Activated CD8-positive, alpha-beta memory T cell treated with anti-CD3 and anti-CD28 coated beads for 36 hours (primary cell): ENCODE results near the gene LTA4H. TPM values are rescaled to one million over a fixed set of nuclear protein-coding genes. Genes with fewer than 3 reads are reported as not detected.
"Not testable (repeated sequence)": the region's sequence is repeated elsewhere in the genome, so short reads cannot be mapped to it uniquely, and the experiment has no call there.

Experiments used
- CTCF ChIA-PET: fragments of 350-600 bp; sonication (Branson Sonifier 250); formaldehyde crosslinking; loops from one replicate; lab custom pipeline; 2021; ENCODE audit warnings: antibody characterized with exemption; lab: Charles Lee
- POLR2A ChIA-PET: fragments of 350-600 bp; sonication (Branson Sonifier 250); formaldehyde crosslinking; loops from one replicate; lab custom pipeline; 2021; ENCODE audit warnings: antibody characterized with exemption; lab: Charles Lee
- total RNA-seq, 2 experiments: library from RNA; stranded (reverse); gene quantifications; one replicate each; pipeline ENCODE4 v1.2.3, GENCODE V29; 2021

Gene LTA4H
- 10 to 100 TPM; 71.4 to 72.3 TPM for total RNA-seq

DNA sequence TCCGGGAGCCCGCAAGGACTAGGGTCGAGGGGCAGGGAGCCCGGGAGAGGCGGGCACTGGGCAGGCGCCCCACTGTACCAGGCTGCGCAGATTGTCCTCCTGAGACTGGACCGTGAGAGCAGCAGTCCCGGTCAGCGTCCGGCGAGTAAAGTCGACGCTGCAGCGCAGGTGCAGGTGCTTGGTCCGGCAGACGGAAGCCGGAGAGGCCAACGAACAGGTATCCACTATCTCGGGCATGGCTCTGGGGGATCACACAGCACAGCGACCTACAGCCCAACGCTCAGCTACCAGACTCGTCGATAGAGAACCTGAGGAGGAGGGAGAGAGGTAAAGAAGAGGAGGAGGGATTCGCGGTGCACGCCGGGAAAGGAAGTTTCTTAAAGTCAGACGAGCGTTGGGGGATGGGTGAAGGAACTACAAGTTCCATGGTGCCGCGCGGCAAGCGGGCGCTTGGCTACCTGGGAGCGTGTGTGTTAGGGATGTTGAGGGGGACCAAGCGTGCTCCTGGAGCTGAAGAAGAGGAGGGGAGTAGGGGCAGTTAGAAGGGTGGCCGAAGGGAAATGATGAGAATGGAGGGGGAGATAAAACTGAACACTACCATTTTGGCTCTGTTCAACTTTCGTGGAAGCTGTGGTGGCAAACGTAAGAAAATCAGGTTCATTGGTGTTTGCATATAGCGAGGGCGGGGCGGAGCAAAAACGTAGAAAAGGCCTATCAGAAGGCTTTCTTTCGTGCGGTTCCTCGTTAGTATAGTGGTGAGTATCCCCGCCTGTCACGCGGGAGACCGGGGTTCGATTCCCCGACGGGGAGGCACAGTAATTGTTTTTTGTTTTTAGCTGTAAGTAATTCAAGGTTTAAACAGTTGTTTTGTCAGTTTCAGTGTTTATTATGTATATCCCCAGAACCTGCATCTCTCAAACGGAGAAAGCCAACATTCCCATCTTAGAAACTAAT is at the start of gene LTA4H:
Gene LTA4H, minus strand, starts transcription at position 305 of the 954 bp plus-strand sequence. Its CDS starts 68 bp downstream, at position 237.
- POLR2A ChIA-PET, result interaction anchor here (0.6 to 1.7 kb wide), 5 partner anchors 32 to 562 kb away, joined by 3 to 9 read pairs (median 3); partner anchors contain the start of genes CCDC38, CDK17 and METAP2
- CTCF ChIA-PET, result interaction anchor here (0.7 kb wide), 1 partner anchor 204 kb away, joined by 3 read pairs; no protein-coding TSS in a partner anchor

DNA sequence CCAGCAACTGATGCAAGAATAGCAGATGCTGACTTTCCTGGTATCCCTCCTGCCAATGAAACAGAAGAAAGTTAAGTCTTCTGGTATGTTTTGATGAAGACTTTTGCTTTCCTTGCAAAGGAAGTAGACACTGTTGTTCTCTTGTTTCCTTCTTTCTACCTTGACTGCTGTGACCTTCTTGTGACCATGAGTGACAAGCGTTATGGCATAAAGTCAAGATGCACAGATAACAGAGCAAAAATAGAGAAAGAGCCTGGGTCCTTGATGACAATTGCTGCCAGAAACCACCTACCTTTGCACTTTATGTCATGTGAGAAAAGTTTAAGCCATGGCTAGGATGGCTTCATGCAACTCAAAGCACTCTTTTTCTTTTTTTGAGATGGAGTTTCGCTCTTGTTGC is 49.2 kb upstream of the LTA4H start:
- POLR2A ChIA-PET, result no interaction called here
- CTCF ChIA-PET, result no interaction called here

GRCh38 chr12:96083020-96083719 is 47.8 kb upstream of the LTA4H start:
- CTCF ChIA-PET, result no interaction called here
- POLR2A ChIA-PET, result no interaction called here

DNA sequence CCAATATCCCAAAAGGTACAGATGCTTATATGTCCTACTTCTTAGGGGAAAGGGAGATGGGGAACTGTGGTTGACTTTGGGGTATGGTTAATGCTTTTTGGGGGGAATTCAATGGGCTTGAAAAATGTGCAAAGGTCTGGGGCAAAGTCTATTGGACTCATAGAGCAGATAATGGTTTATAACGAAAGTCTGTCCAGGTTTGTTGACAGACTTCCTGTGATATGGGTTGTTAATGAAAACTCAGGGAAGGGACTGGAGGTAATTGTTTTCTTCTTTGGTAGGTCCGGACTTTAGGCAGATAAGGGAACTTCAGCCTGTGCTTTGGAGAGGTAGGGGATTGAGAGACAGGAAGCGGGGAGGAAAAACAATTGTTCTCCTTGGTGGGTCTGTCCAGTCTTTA is 46.2 kb upstream of the LTA4H start:
- ChIA-PET POLR2A (no interaction called here), CTCF (no interaction called here)

DNA sequence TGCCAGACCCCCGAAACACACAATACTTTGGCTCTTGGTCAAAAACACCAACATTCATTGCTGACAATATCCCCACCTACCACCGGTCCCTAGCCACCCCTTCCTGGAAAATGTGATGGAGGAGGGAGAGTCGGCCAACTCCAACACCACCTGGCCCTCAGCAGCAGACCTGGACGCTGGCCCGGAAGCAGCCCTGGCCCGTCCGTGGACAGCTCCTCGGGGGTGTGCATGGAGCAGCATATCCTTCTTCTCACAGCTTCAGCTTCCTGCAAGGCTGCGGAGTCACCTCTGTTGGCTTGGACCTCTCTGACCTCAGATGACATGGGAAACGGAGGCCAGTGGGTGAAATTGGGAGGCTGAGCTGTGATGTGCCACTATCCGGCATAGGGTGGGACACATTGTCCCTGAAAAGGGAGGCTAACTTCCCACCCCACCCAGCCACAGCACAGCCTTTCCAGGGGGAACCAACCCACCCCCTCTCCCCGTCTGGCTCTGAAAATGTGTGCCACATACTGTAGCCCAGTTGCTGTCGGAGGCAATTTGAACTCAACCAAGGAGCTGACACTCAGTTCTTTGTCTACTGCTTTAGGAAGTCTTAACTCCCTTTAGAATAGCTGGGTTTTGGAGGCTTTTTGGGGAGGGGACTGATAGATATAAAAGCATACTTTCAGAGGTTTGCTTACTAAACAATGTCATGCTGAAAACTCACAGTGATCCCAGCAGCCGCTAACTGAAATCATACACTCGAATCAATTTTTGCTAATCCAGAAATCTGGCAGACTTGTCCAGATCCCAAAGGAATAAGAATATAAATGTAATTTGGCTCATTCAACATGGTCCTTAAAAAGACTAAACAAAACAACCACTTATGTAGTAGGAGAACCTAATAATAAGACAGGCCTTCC is 43.1 kb upstream of the LTA4H start:
- ChIA-PET CTCF (interaction anchor here (0.6 kb wide), 1 partner anchor 31 kb away, joined by 3 read pairs; no protein-coding TSS in a partner anchor), POLR2A (no interaction called here)

- ChIA-PET POLR2A (no interaction called here), CTCF (no interaction called here)
These were observed 41.7 kb upstream of the LTA4H start for GRCh38 chr12:96077081-96077480.

- POLR2A ChIA-PET, result no interaction called here
- CTCF ChIA-PET, result no interaction called here
These were observed 40.2 kb upstream of the LTA4H start for GRCh38 chr12:96075560-96075959.

GRCh38 chr12:96073346-96074330 is 38.3 kb upstream of the LTA4H start:
- ChIA-PET POLR2A (no interaction called here), CTCF (interaction anchor here (0.9 to 1.8 kb wide), 2 partner anchors 17 to 141 kb away, joined by 3 to 4 read pairs; no protein-coding TSS in a partner anchor)

- CTCF ChIA-PET, result interaction anchor here (1.0 kb wide), 1 partner anchor 446 kb away, joined by 3 read pairs; no protein-coding TSS in a partner anchor
- POLR2A ChIA-PET, result no interaction called here
These were observed 35.4 kb upstream of the LTA4H start for GRCh38 chr12:96070670-96071279.

DNA sequence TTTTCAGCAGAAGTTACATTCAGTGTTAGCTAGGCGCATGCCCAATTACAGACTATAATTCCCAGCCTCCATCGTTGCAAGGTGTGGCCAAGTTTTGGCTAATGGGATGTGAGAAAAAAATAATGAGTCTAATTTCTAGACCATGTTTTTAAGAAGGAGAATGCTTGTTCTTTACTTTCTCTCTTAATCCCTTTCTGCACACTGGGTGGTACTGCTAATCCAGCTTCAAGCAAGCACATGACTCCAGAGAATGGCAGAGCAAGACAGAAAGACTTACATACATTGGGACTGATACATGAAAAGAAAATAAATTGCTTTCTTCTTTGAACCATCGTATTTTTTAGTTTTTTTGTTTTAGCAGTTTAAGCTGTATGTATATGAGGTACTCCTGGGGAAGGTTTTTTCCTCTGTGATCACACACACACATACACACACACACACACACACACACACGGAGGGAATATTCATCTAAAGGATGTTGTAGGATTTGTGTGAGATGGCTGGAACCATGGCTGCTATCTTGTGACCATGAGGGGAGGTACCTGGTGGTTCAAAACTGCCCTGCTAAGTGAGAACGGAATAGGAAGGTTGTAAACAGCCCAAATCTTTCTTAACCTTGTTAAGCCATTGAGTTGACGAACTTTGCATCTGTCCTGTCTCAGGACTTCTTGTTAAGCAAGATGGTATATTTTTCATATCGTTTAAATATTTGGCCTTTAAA is 34.3 kb upstream of the LTA4H start:
- ChIA-PET POLR2A (no interaction called here), CTCF (interaction anchor here (0.6 kb wide), 1 partner anchor 395 kb away, joined by 4 read pairs; no protein-coding TSS in a partner anchor)

DNA sequence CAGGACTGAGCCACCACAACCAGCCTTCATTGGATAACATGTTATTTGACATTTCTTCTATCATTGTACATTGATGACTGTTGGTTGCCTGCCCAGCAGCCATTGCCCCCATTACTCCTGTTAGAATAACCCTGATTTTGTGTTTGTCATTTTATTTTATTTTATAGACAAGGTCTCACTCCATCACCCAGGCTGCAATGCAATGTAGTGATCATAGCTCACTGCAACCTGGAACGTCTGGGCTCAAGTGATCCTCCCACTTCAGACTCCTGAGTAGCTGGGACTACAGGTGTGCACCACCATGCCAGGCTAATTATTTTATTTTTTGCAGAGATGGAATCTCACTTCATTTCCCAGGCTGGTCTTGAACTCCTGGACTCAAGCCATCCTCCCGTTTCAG is 33.2 kb upstream of the LTA4H start:
- POLR2A ChIA-PET, result no interaction called here
- CTCF ChIA-PET, result no interaction called here

GRCh38 chr12:96068111-96068510 is 32.7 kb upstream of the LTA4H start:
- CTCF ChIA-PET, result interaction anchor here (2.5 kb wide), 1 partner anchor 147 kb away, joined by 7 read pairs; no protein-coding TSS in a partner anchor

GRCh38 chr12:96065776-96066175 is 30.4 kb upstream of the LTA4H start:
- POLR2A ChIA-PET, result not testable (repeated sequence)
- CTCF ChIA-PET, result interaction anchor here (1.2 to 2.5 kb wide), 2 partner anchors 149 to 324 kb away, joined by 3 to 7 read pairs; no protein-coding TSS in a partner anchor

More at GRCh38 chr12:96068111-96068510, 32.7 kb upstream of the LTA4H start:
- POLR2A ChIA-PET, result interaction anchor here (0.7 kb wide), 1 partner anchor 33 kb away, joined by 4 read pairs; the partner anchor contains the start of gene LTA4H

- ChIA-PET POLR2A (no interaction called here), CTCF (interaction anchor here (1.1 kb wide), 1 partner anchor 48 kb away, joined by 4 read pairs; no protein-coding TSS in a partner anchor)
These were observed 29.6 kb upstream of the LTA4H start for GRCh38 chr12:96064966-96065365.

GRCh38 chr12:96064271-96064670 is 28.9 kb upstream of the LTA4H start:
- ChIA-PET CTCF (interaction anchor here (1.1 to 1.5 kb wide), 2 partner anchors 48 to 151 kb away, joined by 4 to 5 read pairs; no protein-coding TSS in a partner anchor), POLR2A (no interaction called here)

DNA sequence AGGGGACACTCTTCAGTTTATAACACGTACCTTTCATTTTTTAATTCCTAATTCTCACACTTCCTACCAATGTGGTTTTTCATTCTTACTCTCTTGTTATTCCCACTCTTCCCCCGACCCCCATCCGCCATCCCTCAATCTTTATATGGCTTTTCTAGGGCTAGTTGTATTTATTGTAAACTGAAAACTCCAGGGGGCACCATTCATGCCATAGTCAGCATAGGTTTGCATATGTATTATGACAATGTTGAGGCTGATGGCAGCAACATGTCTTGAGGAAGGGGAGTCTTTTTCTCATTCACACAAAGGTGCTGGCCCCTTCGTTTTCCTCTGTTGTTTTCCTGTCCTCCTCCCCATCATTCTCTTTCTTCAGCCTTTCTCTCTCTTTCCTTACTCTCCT is 27.7 kb upstream of the LTA4H start:
- CTCF ChIA-PET, result interaction anchor here (1.3 to 2.4 kb wide), 3 partner anchors 149 to 153 kb away, joined by 3 to 23 read pairs (median 5); no protein-coding TSS in a partner anchor
- POLR2A ChIA-PET, result no interaction called here
